Prostate gland (tissue), 2 donors: ENCODE data around the gene NANOGP8. TPM values are rescaled to one million over a fixed set of nuclear protein-coding genes. Genes with fewer than 3 reads are reported as not detected.
"Not testable (repeated sequence)": the region's sequence is repeated elsewhere in the genome, so short reads cannot be mapped to it uniquely, and the experiment has no call there.

Experiments
- DNase-seq: peaks from one replicate; pipeline ENCODE4 v3.0.0-alpha.2; 2019; ENCODE audit warnings: low spot score
- H3K27ac ChIP-seq, 2 donors: fragments of 200-600 bp; sonication (generic); 2 replicates each; pipeline ENCODE4 v1.5.1; 2017 to 2019
- H3K27me3 ChIP-seq: fragments of 200-600 bp; sonication (generic); replicated peaks from 2 replicates; pipeline ENCODE4 v1.5.1; 2019; ENCODE audit not compliant: insufficient read depth
- H3K36me3 ChIP-seq, 2 donors: fragments of 200-600 bp; sonication (generic); 1 replicate in 1 of 2; 2 replicates in 1 of 2; pipeline versions ENCODE4 v1.5.1 to v1.8.1; 2017 to 2019
- H3K4me1 ChIP-seq: fragments of 200-600 bp; sonication (generic); replicated peaks from 2 replicates; pipeline ENCODE4 v1.5.1; 2019
- H3K4me3 ChIP-seq, 2 donors: fragments of 200-600 bp; sonication (generic); 2 replicates each; pipeline ENCODE4 v1.5.1; 2017 to 2019
- H3K9me3 ChIP-seq: fragments of 200-600 bp; sonication (generic); 2 replicates; pipeline ENCODE4 v1.5.1; 2017
- POLR2A ChIP-seq: fragments of 450-650 bp; IDR thresholded peaks from one replicate; pipeline ENCODE4 v1.6.1; 2016; ENCODE audit warnings: antibody characterized with exemption, mild to moderate bottlenecking
- POLR2AphosphoS5 ChIP-seq: sonication (generic); formaldehyde crosslinking; IDR thresholded peaks from one replicate; pipeline ENCODE4 v1.6.1; 2017; ENCODE audit warnings: antibody characterized with exemption
- WGBS: methylation state at CpG from one replicate; pipeline ENCODE4 v1.1.5; 2018; 5-methylcytosine and 5-hydroxymethylcytosine counted together
- intact Hi-C: fragments of 100-400 bp; cut with DNase I; formaldehyde crosslinking; loops from one replicate; pipeline ENCODE4 v1.14.2; 2022
- total RNA-seq, 2 donors: library from RNA; depleted of rRNA; stranded (reverse); fragments of >200 nt; gene quantifications; one replicate each; pipeline ENCODE4 v1.1.0, GENCODE V29; 2016
- TF ChIP-seq, protein P1 (sequence below), 4 experiments: fragments of 200-600 bp in 2 of 4; fragments of 450-650 bp in 2 of 4; sonication (generic) in 2 of 4; IDR thresholded peaks; 1 replicate in 3 of 4; 2 replicates in 1 of 4; pipeline ENCODE4 v1.5.1; 2016 to 2019; ENCODE audit warnings: antibody characterized with exemption in 4 of 4, mild to moderate bottlenecking in 2 of 4, moderate library complexity in 2 of 4

NANOGP8 gene
- total RNA-seq, 2 donors from 2014 or later = 2.9 TPM; not detected in 1

DNA sequence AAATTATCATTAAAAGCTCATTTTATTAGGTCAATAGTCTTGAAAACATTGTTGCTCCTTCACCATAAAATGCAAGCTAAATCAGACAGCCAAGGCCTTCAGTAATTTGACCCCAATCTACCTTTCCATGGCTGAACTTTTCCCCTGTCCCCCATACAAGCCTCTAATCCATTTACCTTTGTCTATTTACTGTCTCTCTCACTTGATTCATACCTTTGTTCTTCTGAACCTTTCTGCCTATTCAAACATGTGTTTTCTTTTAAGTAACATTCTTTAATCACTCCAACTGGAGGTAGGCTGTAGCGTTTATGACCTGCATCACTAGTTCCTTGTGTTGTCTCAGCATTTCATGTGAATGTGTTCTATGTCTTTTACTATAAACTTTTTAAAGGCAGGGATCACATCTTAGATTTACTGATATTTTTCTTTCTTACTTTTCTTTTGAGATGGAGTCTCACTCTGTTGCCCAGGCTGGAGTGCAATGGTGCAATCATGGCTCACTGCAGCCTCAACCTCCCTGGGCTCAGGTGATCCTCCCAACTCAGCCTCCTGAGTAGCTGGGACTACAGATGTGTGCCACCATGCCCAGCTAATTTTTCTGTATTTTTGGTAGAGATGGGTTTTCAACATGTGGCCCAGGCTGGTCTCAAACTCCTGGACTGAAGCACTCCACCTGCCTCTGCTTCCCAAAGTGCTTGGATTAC lies 5.2 kb upstream of the NANOGP8 start:
- Histone ChIP-seq H3K9me3 (no peaks in the 10 kb centered on the region), H3K4me1 (no peaks in the 10 kb centered on the region), H3K27me3 (no peaks in the 10 kb centered on the region), H3K36me3 (no peaks in the 10 kb centered on the region), H3K4me3 (no peak overlapping the region), H3K27ac (no peak overlapping the region)
- intact Hi-C loops = no loop called here
- TF ChIP-seq, protein P1, sequence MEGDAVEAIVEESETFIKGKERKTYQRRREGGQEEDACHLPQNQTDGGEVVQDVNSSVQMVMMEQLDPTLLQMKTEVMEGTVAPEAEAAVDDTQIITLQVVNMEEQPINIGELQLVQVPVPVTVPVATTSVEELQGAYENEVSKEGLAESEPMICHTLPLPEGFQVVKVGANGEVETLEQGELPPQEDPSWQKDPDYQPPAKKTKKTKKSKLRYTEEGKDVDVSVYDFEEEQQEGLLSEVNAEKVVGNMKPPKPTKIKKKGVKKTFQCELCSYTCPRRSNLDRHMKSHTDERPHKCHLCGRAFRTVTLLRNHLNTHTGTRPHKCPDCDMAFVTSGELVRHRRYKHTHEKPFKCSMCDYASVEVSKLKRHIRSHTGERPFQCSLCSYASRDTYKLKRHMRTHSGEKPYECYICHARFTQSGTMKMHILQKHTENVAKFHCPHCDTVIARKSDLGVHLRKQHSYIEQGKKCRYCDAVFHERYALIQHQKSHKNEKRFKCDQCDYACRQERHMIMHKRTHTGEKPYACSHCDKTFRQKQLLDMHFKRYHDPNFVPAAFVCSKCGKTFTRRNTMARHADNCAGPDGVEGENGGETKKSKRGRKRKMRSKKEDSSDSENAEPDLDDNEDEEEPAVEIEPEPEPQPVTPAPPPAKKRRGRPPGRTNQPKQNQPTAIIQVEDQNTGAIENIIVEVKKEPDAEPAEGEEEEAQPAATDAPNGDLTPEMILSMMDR (IDR thresholded peaks at IDR 0.05) = no peak
- TF ChIP-seq POLR2A (no peak), POLR2AphosphoS5 (no peak)
- WGBS = 50% methylated on average over 1 of the region's 1 CpG
- no peak for DNase-seq

DNA sequence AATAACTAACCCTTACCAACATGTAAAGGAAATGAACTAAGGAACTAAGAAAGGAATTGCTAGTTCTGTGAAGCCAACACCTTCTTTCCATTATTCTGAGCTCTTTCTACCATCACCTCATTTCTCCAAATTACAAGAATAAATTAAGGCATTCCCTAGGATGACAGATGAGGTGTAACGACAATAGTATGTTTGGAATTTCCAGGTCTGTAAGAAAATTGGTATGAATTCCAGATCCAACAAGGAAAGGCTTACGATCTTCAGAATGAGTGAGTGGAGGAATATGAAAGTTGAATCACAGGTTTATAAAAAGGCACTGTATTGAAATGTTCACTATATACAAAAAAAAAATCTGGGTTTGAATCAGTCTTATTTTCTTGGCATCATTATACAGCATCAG lies 4.5 kb upstream of the NANOGP8 start:
- Histone ChIP-seq H3K27ac (no peak overlapping the region), H3K4me3 (no peak overlapping the region), H3K36me3 (no peaks in the 10 kb centered on the region), H3K27me3 (no peaks in the 10 kb centered on the region), H3K4me1 (no peaks in the 10 kb centered on the region), H3K9me3 (no peaks in the 10 kb centered on the region)
- intact Hi-C loops = no loop called here
- DNase-seq = no peak
- TF ChIP-seq POLR2AphosphoS5 (no peak), POLR2A (no peak)
- TF ChIP-seq, protein P1 (IDR thresholded peaks at IDR 0.05) = no peak
- WGBS = 83% methylated on average over 2 of the region's 2 CpGs

DNA sequence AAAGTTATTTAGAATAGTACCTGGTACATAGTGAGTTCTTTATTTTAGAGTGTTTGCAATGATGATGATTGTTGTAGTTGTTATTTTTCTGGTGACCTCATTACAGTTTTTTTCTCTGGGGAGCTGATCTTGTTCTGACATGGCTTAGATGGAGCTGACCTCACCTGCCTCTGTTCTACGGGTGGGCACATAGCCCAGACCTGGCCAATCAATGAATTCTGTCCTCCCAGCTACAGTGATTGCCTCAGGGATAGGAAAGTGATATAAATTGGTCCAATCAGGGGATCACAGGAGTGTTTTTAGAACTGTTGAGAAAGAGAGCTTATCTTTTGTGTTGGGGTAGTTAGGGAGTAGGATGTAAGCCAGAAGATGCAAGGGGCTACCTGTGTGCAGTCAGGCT lies 3.2 kb upstream of the NANOGP8 start:
- intact Hi-C loops = no loop called here

DNA sequence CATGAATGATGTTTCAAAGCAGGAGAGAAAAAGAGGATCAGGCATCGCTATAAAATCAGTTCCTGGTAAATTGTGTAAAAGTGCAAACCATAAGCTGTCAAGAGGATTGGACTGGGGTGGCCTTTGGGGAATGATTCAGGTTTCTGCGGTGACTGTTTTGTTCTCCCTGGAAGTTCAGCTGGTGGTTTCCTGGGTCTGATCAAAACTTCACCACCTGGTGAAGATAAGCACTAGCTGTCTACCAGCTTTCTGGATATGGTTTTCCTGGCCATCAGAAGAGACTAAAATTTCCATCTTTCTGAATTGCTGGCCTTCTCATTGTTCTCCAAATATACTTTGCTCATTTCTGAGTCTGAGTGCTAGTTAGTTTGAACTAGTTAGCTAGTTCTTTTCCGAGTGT lies 2.7 kb upstream of the NANOGP8 start:
- Histone ChIP-seq H3K27ac (no peak overlapping the region), H3K36me3 (no peaks in the 10 kb centered on the region), H3K4me3 (no peak overlapping the region), H3K27me3 (no peaks in the 10 kb centered on the region), H3K9me3 (no peaks in the 10 kb centered on the region), H3K4me1 (no peaks in the 10 kb centered on the region)
- intact Hi-C loops = no loop called here
- no peak for DNase-seq
- TF ChIP-seq, protein P1 (IDR thresholded peaks at IDR 0.05) = no peak
- TF ChIP-seq POLR2A = no peak
- TF ChIP-seq POLR2AphosphoS5 = no peak
- 82% methylated on average over 3 of the region's 3 CpGs for WGBS

More for the DNA sequence above, 3.2 kb upstream of the NANOGP8 start:
- no peaks in the 10 kb centered on the region for H3K4me1 ChIP-seq
- DNase-seq = no peak
- H3K36me3 ChIP-seq = no peaks in the 10 kb centered on the region
- no peaks in the 10 kb centered on the region for H3K9me3 ChIP-seq
- TF ChIP-seq, protein P1 (IDR thresholded peaks at IDR 0.05) = no peak
- TF ChIP-seq POLR2AphosphoS5 = no peak
- no peak for TF ChIP-seq POLR2A
- WGBS = 74% methylated on average over 1 of the region's 1 CpG
- H3K27me3 ChIP-seq = no peaks in the 10 kb centered on the region
- H3K4me3 ChIP-seq = no peak overlapping the region
- no peak overlapping the region for H3K27ac ChIP-seq

DNA sequence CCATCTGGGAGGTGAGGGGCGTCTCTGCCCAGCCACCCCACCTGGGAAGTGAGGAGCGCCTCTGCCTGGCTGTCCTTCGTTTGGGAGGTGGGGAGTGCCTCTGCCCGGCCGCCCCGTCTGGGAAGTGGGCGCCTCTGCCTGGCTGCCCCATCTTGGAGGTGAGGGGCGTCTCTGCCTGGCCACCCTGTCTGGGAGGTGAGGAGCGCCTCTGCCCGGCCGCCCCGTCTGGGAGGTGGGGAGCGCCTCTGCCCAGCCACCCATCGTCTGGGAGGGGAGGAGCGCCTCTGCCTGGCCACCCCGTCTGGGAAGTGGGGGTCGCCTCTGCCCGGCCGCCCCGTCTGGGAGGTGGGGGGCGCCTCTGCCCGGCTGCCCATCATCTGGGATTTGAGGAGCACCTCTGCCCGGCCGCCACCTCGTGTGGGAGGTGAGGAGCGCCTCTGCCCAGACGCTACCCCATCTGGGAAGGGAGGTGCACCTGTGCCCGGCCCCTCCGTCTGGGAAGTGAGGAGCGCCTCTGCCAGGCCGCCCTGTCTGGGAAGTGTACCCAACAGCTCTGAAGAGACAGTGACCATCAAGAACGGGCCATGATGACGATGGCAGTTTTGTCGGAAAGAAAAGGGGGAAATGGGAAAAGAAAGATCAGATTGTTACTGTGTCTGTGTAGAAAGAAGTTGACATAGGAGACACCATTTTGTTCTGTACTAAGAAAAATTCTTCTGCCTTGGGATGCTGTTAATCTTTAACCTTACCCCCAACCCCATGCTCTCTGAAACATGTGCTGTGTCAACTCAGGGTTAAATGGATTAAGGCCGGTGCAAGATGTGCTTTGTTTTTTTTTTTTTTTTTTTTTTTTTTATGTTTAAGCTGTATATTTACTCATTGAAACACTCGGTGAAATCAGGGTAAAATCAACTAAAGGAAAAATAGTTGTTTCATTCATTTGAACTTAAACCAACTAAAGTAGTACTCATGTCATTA lies 2.4 kb downstream of the NANOGP8 start:
- H3K36me3 ChIP-seq, intact Hi-C loops, H3K4me1 ChIP-seq, DNase-seq, H3K4me3 ChIP-seq, H3K9me3 ChIP-seq, H3K27ac ChIP-seq, H3K27me3 ChIP-seq: not testable (repeated sequence)
- WGBS = 93% methylated on average over 29 of the region's 36 CpGs

DNA sequence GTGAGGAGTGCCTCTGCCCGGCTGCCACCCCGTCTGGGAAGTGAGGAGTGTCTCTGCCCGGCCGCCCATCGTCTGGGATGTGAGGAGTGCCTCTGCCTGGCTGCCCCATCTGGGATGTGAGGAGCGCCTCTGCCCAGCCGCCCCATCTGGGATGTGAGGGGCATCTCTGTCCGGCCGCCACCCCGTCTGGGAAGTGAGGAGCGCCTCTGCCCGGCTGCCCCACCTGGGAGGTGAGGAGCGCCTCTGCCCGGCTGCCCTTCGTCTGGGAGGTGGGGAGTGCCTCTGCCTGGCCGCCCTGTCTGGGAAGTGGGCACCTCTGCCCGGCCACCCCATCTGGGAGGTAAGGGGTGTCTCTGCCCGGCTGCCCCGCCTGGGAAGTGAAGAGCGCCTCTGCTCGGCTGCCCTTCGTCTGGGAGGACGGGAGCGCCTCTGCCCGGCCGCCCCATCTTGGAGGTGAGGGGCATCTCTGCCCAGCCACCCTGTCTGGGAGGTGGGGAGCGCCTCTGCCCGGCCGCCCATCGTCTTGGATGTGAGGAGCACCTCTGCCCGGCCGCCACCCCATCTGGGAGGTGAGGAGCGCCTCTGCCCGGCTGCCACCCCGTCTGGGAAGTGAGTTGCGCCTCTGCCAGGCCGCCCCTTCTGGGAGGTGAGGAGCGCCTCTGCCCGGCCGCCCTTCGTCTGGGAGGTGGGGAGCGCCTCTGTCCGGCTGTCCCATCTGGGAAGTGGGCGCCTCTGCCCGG lies 3.3 kb downstream of the NANOGP8 start:
- H3K27me3 ChIP-seq, H3K4me1 ChIP-seq, H3K4me3 ChIP-seq, H3K36me3 ChIP-seq, DNase-seq, H3K9me3 ChIP-seq, intact Hi-C loops: not testable (repeated sequence)
- 91% methylated on average over 42 of the region's 45 CpGs for WGBS
- peak overlapping the region in 1 of 2 donors; percentile 27 for H3K27ac ChIP-seq
